Neural progenitor cell (in vitro differentiated cells): ENCODE results near the gene CAD.

Source experiments
- EZH2 ChIP-seq: fragments of 200-600 bp; sonication (generic); IDR thresholded peaks from 2 replicates; pipeline ENCODE4 v1.6.1; 2017; ENCODE audit warnings: antibody characterized with exemption, mild to moderate bottlenecking, moderate library complexity
- TF ChIP-seq, protein P1 (sequence below): fragments of 200-600 bp; sonication (generic); IDR thresholded peaks from 2 replicates; pipeline ENCODE4 v1.5.1; 2017; ENCODE audit warnings: antibody characterized with exemption, mild to moderate bottlenecking

DNA sequence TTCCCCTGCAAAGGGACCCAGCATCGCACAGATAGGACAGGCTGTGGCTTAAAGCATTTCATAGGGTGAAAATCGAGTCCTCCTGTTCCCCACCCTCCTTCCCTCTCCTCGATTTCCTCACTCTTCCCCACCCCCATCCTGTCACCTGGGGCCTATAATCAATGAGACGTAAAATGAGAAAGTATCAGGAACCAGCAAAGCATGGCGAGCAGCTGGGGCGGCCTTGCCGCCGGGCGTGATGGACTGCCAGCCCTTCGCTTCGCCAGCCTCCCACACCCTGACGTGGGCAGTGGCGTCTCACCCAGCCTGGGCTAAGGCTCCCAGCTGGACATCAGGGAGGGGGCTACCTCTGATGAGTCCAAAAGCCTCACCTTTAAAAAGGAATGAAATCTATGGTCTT is 34.6 kb downstream of the CAD start:
- TF ChIP-seq, protein P1, sequence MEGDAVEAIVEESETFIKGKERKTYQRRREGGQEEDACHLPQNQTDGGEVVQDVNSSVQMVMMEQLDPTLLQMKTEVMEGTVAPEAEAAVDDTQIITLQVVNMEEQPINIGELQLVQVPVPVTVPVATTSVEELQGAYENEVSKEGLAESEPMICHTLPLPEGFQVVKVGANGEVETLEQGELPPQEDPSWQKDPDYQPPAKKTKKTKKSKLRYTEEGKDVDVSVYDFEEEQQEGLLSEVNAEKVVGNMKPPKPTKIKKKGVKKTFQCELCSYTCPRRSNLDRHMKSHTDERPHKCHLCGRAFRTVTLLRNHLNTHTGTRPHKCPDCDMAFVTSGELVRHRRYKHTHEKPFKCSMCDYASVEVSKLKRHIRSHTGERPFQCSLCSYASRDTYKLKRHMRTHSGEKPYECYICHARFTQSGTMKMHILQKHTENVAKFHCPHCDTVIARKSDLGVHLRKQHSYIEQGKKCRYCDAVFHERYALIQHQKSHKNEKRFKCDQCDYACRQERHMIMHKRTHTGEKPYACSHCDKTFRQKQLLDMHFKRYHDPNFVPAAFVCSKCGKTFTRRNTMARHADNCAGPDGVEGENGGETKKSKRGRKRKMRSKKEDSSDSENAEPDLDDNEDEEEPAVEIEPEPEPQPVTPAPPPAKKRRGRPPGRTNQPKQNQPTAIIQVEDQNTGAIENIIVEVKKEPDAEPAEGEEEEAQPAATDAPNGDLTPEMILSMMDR = no peak
- TF ChIP-seq EZH2 = no peak
